ENCODE measurements around the gene MIEN1. TPM values are rescaled to one million over a fixed set of nuclear protein-coding genes. Genes with fewer than 3 reads are reported as not detected.
A peak's percentile ranks its signal among the peaks of the same experiment; 100 is the strongest.

Gene MIEN1
- total RNA-seq, 2 donors from 2014 or later: 74.1 to 103 TPM

DNA sequence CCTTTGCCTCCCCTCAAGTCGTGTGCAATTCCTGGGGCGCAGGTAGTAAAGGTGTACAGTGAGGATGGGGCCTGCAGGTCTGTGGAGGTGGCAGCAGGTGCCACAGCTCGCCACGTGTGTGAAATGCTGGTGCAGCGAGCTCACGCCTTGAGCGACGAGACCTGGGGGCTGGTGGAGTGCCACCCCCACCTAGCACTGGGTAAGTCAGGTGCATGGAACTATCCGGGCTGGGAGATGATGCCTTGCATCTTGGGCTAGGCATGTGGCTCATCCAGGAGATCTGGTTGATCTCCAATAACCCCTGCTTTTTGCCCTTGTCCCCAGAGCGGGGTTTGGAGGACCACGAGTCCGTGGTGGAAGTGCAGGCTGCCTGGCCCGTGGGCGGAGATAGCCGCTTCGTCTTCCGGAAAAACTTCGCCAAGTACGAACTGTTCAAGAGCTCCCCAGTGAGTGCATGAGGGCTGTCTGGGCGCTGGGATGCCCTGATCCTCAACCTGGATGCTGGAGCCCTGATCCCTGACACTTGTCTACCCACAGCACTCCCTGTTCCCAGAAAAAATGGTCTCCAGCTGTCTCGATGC is 12.6 kb upstream of the MIEN1 start:
- Histone ChIP-seq H3K36me3 (peaks cover 4% of the 10 kb centered on the region), H3K4me3 (no peak overlapping the region), H3K9me3 (no peaks in the 10 kb centered on the region), H3K27me3 (no peaks in the 10 kb centered on the region), H3K27ac (no peak overlapping the region), H3K4me1 (no peaks in the 10 kb centered on the region), H3K9ac (ENCODE audit: low read depth in 2 of 2, low read length in 2 of 2) (no peak overlapping the region)
- TF ChIP-seq, protein P1, sequence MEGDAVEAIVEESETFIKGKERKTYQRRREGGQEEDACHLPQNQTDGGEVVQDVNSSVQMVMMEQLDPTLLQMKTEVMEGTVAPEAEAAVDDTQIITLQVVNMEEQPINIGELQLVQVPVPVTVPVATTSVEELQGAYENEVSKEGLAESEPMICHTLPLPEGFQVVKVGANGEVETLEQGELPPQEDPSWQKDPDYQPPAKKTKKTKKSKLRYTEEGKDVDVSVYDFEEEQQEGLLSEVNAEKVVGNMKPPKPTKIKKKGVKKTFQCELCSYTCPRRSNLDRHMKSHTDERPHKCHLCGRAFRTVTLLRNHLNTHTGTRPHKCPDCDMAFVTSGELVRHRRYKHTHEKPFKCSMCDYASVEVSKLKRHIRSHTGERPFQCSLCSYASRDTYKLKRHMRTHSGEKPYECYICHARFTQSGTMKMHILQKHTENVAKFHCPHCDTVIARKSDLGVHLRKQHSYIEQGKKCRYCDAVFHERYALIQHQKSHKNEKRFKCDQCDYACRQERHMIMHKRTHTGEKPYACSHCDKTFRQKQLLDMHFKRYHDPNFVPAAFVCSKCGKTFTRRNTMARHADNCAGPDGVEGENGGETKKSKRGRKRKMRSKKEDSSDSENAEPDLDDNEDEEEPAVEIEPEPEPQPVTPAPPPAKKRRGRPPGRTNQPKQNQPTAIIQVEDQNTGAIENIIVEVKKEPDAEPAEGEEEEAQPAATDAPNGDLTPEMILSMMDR (IDR thresholded peaks at IDR 0.05): no peak
- no peak for DNase-seq
- intact Hi-C loops (cut with DNase I): no loop called here

DNA sequence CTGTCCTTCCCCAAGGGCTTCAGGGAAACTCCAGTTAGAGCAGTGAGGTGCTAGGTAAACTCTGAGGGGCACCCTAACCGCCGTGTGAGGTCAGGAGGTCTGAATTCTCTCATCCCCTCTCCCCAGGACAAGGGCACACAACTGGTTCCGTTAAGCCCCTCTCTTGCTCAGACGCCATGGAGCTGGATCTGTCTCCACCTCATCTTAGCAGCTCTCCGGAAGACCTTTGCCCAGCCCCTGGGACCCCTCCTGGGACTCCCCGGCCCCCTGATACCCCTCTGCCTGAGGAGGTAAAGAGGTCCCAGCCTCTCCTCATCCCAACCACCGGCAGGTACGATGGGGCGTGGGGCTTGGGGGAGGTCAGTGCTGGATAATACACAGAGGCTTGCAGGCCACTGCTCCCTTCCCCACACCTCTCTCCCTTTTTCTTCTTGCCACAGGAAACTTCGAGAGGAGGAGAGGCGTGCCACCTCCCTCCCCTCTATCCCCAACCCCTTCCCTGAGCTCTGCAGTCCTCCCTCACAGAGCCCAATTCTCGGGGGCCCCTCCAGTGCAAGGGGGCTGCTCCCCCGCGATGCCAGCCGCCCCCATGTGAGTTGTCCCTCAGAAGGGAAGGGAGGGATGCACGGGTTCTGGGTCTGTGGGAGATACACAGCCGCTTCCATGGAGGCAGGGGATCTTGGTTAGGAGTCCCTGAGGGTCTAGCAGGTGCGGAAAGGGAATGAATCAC is 12.0 kb upstream of the MIEN1 start:
- H3K27me3 ChIP-seq: no peaks in the 10 kb centered on the region
- intact Hi-C loops (cut with DNase I): no loop called here
- H3K27ac ChIP-seq: no peak overlapping the region
- no peak overlapping the region for H3K9ac ChIP-seq (ENCODE audit: low read depth in 2 of 2, low read length in 2 of 2)
- peaks cover 4% of the 10 kb centered on the region for H3K36me3 ChIP-seq
- no peak for DNase-seq
- H3K4me1 ChIP-seq: no peaks in the 10 kb centered on the region
- H3K9me3 ChIP-seq: no peaks in the 10 kb centered on the region
- TF ChIP-seq, protein P1 (IDR thresholded peaks at IDR 0.05): no peak
- no peak overlapping the region for H3K4me3 ChIP-seq

- no peaks in the 10 kb centered on the region for H3K27me3 ChIP-seq
- intact Hi-C loops (cut with DNase I): no loop called here
These were observed 10.2 kb upstream of the MIEN1 start for GRCh38 chr17:39740357-39741111.

DNA sequence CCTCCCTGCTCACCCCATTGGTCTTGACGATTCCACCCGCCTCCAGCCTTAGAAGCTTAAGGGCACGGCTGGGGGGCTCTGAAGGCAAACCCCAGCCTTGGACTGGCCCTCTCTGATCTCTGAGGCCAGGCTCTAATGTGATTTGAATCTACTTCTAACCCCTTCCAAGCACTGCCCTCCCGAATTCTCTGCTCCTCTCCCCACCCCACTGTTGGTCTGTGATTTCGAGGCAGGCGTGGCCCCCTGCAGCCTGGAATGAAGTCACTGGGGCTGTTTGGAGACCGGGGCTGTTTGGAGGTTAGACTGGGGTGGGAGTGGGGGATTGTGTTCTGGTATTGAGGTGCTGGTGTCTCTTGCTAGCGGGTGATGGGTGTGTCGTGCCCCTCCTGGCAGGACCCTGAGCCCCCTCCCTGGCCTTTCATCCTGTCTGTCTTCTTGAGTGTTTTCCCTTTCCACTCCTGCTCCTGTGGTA is 9.6 kb upstream of the MIEN1 start:
- H3K9me3 ChIP-seq: no peaks in the 10 kb centered on the region
- peak overlapping the region; percentile 38 to 98 for H3K9ac ChIP-seq (ENCODE audit: low read depth in 2 of 2, low read length in 2 of 2)
- DNase-seq: no peak
- H3K36me3 ChIP-seq: no peaks in the 10 kb centered on the region
- TF ChIP-seq, protein P1 (IDR thresholded peaks at IDR 0.05): no peak
- no peaks in the 10 kb centered on the region for H3K4me1 ChIP-seq
- H3K27ac ChIP-seq: peak overlapping the region; percentile 87
- intact Hi-C loops (cut with DNase I): loop anchor here (5.0 kb wide), 1 partner anchor 113 kb away; the partner anchor contains the start of gene PPP1R1B
- peak overlapping the region; percentile 40 for H3K4me3 ChIP-seq
- H3K27me3 ChIP-seq: no peaks in the 10 kb centered on the region

More at GRCh38 chr17:39740357-39741111, 10.2 kb upstream of the MIEN1 start:
- no peaks in the 10 kb centered on the region for H3K36me3 ChIP-seq
- peak overlapping the region; percentile 40 for H3K4me3 ChIP-seq
- TF ChIP-seq, protein P1 (IDR thresholded peaks at IDR 0.05): no peak
- H3K9me3 ChIP-seq: no peaks in the 10 kb centered on the region
- H3K4me1 ChIP-seq: no peaks in the 10 kb centered on the region
- DNase-seq: peak; percentile 57
- H3K27ac ChIP-seq: peak overlapping the region; percentile 87
- peak overlapping the region; percentile 38 to 98 for H3K9ac ChIP-seq (ENCODE audit: low read depth in 2 of 2, low read length in 2 of 2)
